GM21381 (cell line): ENCODE data around the gene POP7.
"Not testable (repeated sequence)": the region's sequence is repeated elsewhere in the genome, so short reads cannot be mapped to it uniquely, and the experiment has no call there.

Source experiments
- ATAC-seq: cut with Tn5 transposase; IDR thresholded peaks from one replicate; pipeline ENCODE4 v1.9.1; 2021; ENCODE audit warnings: mild to moderate bottlenecking, moderate library complexity; ENCODE audit not compliant: unreplicated experiment

Gene POP7

GRCh38 chr7:100723732-100724275 lies 17.9 kb downstream of the POP7 start:
- no peak for ATAC-seq

GRCh38 chr7:100724364-100724763 lies 18.4 kb downstream of the POP7 start:
- not testable (repeated sequence) for ATAC-seq

- no peak for ATAC-seq
Measured at GRCh38 chr7:100726996-100727761, 21.3 kb downstream of the POP7 start.

GRCh38 chr7:100728196-100728595 lies 22.3 kb downstream of the POP7 start:
- no peak for ATAC-seq

- ATAC-seq, result no peak
Measured at GRCh38 chr7:100730136-100730800, 24.3 kb downstream of the POP7 start.

- ATAC-seq, result no peak
Measured at GRCh38 chr7:100731937-100732636, 26.2 kb downstream of the POP7 start.

GRCh38 chr7:100735730-100736129 lies 29.8 kb downstream of the POP7 start:
- ATAC-seq, result no peak

GRCh38 chr7:100736671-100737070 lies 30.8 kb downstream of the POP7 start:
- no peak for ATAC-seq

- ATAC-seq, result no peak
Measured at GRCh38 chr7:100739934-100740333, 34.0 kb downstream of the POP7 start.

- ATAC-seq, result no peak
Measured at GRCh38 chr7:100744605-100745004, 38.7 kb downstream of the POP7 start.

- ATAC-seq, result no peak
Measured at GRCh38 chr7:100745184-100745583, 39.3 kb downstream of the POP7 start.

GRCh38 chr7:100752994-100753393 lies 47.1 kb downstream of the POP7 start:
- ATAC-seq, result no peak

- no peak for ATAC-seq
Measured at GRCh38 chr7:100753750-100754149, 47.8 kb downstream of the POP7 start.
